H1 (cell line): ENCODE data around the gene NUDT19. TPM values are rescaled to one million over a fixed set of nuclear protein-coding genes. Genes with fewer than 3 reads are reported as not detected.

ENCODE experiments used
- polyA plus RNA-seq, 7 experiments: library from polyadenylated mRNA; depleted of rRNA in 3 of 7; stranded (reverse) in 5 of 7; unstranded in 2 of 7; fragments of >200 nt in 5 of 7; fragments of 200-250 nt in 2 of 7; gene quantifications; 1 replicate in 5 of 7; 2 replicates in 1 of 7; 4 replicates in 1 of 7; pipeline versions ENCODE4 v1.2.1 to v1.2.3, GENCODE V29; 2011 to 2013; ENCODE audit warnings: missing spikeins in 2 of 7, mixed read lengths in 2 of 7
- total RNA-seq: library from RNA; stranded (reverse); fragmentation: NEBNext Ultra II Directional; extraction: Animal tissue kit (Norgen Biotek cat#: 25700); gene quantifications from 2 replicates; pipeline ENCODE4 v1.2.1, GENCODE V29; 2021
- TF ChIP-seq, protein P1 (sequence below): IDR thresholded peaks from 2 replicates; pipeline ENCODE4 v1.6.1; 2012; ENCODE audit warnings: inconsistent platforms

The NUDT19 gene
- total and polyA plus RNA-seq, 2 of the 8 experiments (the other 6 are each of a cell fraction or from before 2014, with no cell fraction given) = 2.0 to 3.3 TPM

GRCh38 chr19:32692727-32693061 lies 1.1 kb downstream of the NUDT19 start (continued):
- TF ChIP-seq, protein P1, sequence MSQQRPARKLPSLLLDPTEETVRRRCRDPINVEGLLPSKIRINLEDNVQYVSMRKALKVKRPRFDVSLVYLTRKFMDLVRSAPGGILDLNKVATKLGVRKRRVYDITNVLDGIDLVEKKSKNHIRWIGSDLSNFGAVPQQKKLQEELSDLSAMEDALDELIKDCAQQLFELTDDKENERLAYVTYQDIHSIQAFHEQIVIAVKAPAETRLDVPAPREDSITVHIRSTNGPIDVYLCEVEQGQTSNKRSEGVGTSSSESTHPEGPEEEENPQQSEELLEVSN = no peak
- TF ChIP-seq, all 59 proteins: peak for 0
